Loucy (cell line): ENCODE measurements around the gene SFSWAP.

Experiments
- H2AFZ ChIP-seq: fragments of 200-600 bp; sonication (generic); 2 replicates; pipeline ENCODE4 v1.6.0; 2016; ENCODE audit warnings: antibody characterized with exemption, mild to moderate bottlenecking, low read length, moderate library complexity
- H3F3A ChIP-seq: fragments of 200-600 bp; 2 replicates; pipeline ENCODE4 v1.6.0; 2016; ENCODE audit warnings: antibody characterized with exemption, low read depth, mild to moderate bottlenecking
- H3K27me3 ChIP-seq: fragments of 200-600 bp; sonication (generic); 2 replicates; pipeline ENCODE4 v1.6.1; 2014; ENCODE audit warnings: low read length, mild to moderate bottlenecking; ENCODE audit not compliant: insufficient read depth, poor library complexity, severe bottlenecking
- H3K36me3 ChIP-seq: fragments of 200-600 bp; sonication (generic); 2 replicates; pipeline ENCODE4 v1.6.1; 2016; ENCODE audit warnings: low read length; ENCODE audit not compliant: insufficient read depth
- H3K4me1 ChIP-seq: fragments of 200-600 bp; sonication (generic); 2 replicates; pipeline ENCODE4 v1.5.1; 2014; ENCODE audit warnings: low read length, mild to moderate bottlenecking; ENCODE audit not compliant: insufficient read depth, poor library complexity, severe bottlenecking
- H3K4me2 ChIP-seq: fragments of 200-600 bp; sonication (generic); 2 replicates; pipeline ENCODE4 v1.6.0; 2014; ENCODE audit warnings: antibody characterized with exemption, low read length, low read depth, mild to moderate bottlenecking; ENCODE audit not compliant: poor library complexity, severe bottlenecking
- H3K4me3 ChIP-seq: fragments of 200-600 bp; sonication (generic); 2 replicates; pipeline ENCODE4 v1.5.1; 2014; ENCODE audit warnings: low read length, mild to moderate bottlenecking, mixed read lengths; ENCODE audit not compliant: poor library complexity, severe bottlenecking
- H3K79me2 ChIP-seq: fragments of 200-600 bp; sonication (generic); 2 replicates; pipeline ENCODE4 v1.6.1; 2014; ENCODE audit warnings: low read length; ENCODE audit not compliant: insufficient read depth
- H3K9ac ChIP-seq: fragments of 200-600 bp; sonication (generic); 2 replicates; pipeline ENCODE4 v1.6.0; 2014; ENCODE audit warnings: mild to moderate bottlenecking, low read depth, low read length, moderate library complexity; ENCODE audit not compliant: poor library complexity, severe bottlenecking
- H3K9me2 ChIP-seq: fragments of 200-600 bp; sonication (generic); replicated peaks from 2 replicates; pipeline ENCODE4 v1.6.1; 2016; ENCODE audit warnings: low read depth, low read length, mixed read lengths
- H3K9me3 ChIP-seq: fragments of 200-600 bp; sonication (generic); 2 replicates; pipeline ENCODE4 v1.6.1; 2014; ENCODE audit warnings: mild to moderate bottlenecking, antibody characterized with exemption, low read length, low read depth; ENCODE audit not compliant: insufficient read depth
- H4K20me1 ChIP-seq: fragments of 200-600 bp; sonication (generic); 2 replicates; pipeline ENCODE4 v1.6.0; 2014; ENCODE audit warnings: antibody characterized with exemption, low read length, mild to moderate bottlenecking; ENCODE audit not compliant: insufficient read depth, poor library complexity, severe bottlenecking
- EZH2phosphoT487 ChIP-seq: fragments of 200-600 bp; IDR thresholded peaks from 2 replicates; pipeline ENCODE4 v1.6.1; 2018; ENCODE audit warnings: antibody characterized with exemption, mild to moderate bottlenecking, moderate library complexity, borderline replicate concordance
- TF ChIP-seq, protein P1 (sequence below): fragments of 200-600 bp; sonication (generic); conservative IDR thresholded peaks from 2 replicates; pipeline ENCODE4 v1.5.1; 2014; ENCODE audit warnings: mild to moderate bottlenecking, antibody characterized with exemption, low read length

The SFSWAP gene

DNA sequence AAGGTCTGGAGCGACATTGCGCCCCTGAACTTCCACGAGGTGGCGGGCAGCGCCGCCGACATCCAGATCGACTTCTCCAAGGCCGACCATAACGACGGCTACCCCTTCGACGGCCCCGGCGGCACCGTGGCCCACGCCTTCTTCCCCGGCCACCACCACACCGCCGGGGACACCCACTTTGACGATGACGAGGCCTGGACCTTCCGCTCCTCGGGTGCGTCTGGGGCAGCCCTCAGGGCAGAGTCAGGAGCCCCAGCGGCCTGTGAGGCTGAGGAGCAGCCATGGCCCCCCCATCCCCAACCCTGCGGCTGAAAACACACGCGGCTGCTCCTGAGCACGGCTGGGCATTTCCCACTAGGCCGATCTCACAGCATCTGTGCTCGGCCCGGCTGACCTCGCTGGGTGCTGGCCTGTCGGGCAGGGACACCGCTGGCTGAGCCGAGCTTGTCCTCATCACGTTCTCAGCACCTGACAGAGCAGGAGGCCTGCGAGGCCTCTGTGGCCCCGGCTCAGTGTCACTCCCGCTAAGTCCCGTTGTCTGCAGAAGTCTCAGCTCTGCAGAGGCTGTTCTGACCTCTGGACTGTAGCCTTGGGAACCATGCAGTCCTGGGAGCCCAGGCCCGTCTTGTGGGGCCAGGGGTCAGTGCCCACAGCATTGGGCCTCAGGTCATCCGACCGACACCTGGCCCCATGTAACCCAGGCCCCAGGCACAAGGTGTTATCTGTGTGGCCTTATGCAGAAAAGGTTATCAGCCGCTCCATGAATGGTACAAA is 129.9 kb downstream of the SFSWAP start:
- H3K27me3 ChIP-seq, result no peaks in the 10 kb centered on the region
- no peaks in the 10 kb centered on the region for H4K20me1 ChIP-seq
- no peaks in the 10 kb centered on the region for H3K79me2 ChIP-seq
- H3K9ac ChIP-seq, result no peak overlapping the region
- H3K9me3 ChIP-seq, result no peaks in the 10 kb centered on the region
- H3K4me2 ChIP-seq, result no peak overlapping the region
- TF ChIP-seq, protein P1, sequence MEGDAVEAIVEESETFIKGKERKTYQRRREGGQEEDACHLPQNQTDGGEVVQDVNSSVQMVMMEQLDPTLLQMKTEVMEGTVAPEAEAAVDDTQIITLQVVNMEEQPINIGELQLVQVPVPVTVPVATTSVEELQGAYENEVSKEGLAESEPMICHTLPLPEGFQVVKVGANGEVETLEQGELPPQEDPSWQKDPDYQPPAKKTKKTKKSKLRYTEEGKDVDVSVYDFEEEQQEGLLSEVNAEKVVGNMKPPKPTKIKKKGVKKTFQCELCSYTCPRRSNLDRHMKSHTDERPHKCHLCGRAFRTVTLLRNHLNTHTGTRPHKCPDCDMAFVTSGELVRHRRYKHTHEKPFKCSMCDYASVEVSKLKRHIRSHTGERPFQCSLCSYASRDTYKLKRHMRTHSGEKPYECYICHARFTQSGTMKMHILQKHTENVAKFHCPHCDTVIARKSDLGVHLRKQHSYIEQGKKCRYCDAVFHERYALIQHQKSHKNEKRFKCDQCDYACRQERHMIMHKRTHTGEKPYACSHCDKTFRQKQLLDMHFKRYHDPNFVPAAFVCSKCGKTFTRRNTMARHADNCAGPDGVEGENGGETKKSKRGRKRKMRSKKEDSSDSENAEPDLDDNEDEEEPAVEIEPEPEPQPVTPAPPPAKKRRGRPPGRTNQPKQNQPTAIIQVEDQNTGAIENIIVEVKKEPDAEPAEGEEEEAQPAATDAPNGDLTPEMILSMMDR, result no peak
- TF ChIP-seq EZH2phosphoT487, result no peak
- no peak overlapping the region for H3K4me3 ChIP-seq
- H3F3A ChIP-seq, result no peaks in the 10 kb centered on the region
- H3K36me3 ChIP-seq, result no peaks in the 10 kb centered on the region
- no peak overlapping the region for H2AFZ ChIP-seq
- H3K4me1 ChIP-seq, result peaks cover 3% of the 10 kb centered on the region
- H3K9me2 ChIP-seq, result no peaks in the 10 kb centered on the region

DNA sequence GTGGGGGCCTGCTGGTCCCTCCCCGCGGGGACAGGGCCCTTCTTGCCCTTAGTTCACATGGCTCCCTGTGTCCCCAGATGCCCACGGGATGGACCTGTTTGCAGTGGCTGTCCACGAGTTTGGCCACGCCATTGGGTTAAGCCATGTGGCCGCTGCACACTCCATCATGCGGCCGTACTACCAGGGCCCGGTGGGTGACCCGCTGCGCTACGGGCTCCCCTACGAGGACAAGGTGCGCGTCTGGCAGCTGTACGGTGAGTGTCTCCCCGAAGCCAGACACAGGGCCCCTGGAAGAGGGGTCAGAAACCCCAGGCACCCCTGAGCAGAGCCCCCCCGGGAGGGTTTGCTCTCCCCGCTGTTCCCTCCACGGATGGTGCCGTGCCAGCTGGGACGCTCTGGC is 130.7 kb downstream of the SFSWAP start:
- no peaks in the 10 kb centered on the region for H3K9me3 ChIP-seq
- TF ChIP-seq EZH2phosphoT487, result no peak
- TF ChIP-seq, protein P1, result no peak
- no peak overlapping the region for H3K9ac ChIP-seq
- no peaks in the 10 kb centered on the region for H3K27me3 ChIP-seq
- no peaks in the 10 kb centered on the region for H3F3A ChIP-seq
- no peaks in the 10 kb centered on the region for H3K9me2 ChIP-seq
- no peaks in the 10 kb centered on the region for H3K79me2 ChIP-seq
- H2AFZ ChIP-seq, result no peak overlapping the region
- no peak overlapping the region for H3K4me3 ChIP-seq
- peaks cover under 1% of the 10 kb centered on the region for H3K4me1 ChIP-seq
- no peaks in the 10 kb centered on the region for H4K20me1 ChIP-seq
- H3K36me3 ChIP-seq, result no peaks in the 10 kb centered on the region
- no peak overlapping the region for H3K4me2 ChIP-seq

DNA sequence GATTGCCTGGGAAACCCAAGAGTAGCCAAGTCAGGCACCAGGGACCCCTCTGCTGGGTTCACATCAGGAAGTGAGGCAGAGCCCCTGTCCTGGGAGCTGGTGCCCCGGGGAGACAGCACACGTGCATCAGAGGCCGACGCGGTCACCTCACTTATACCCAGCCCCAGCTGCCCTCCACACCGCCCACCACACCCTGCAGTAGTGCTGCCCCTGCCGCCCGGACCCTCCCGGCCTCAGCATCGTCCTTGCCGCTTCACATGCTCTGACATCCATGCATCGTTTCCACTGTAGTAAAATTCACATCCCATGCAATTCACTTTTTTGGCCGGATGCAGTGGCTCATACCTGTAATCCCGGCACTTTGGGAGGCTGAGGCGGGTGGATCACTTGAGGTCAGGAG is 131.3 kb downstream of the SFSWAP start:
- TF ChIP-seq, protein P1, result no peak
- no peak for TF ChIP-seq EZH2phosphoT487
- Histone ChIP-seq H3K79me2 (no peaks in the 10 kb centered on the region), H3K9me2 (no peaks in the 10 kb centered on the region), H3F3A (no peaks in the 10 kb centered on the region), H2AFZ (no peak overlapping the region), H3K27me3 (no peaks in the 10 kb centered on the region), H3K4me3 (no peak overlapping the region), H3K36me3 (no peaks in the 10 kb centered on the region), H3K9ac (no peak overlapping the region), H3K4me2 (no peak overlapping the region), H3K4me1 (no peaks in the 10 kb centered on the region), H4K20me1 (no peaks in the 10 kb centered on the region), H3K9me3 (no peaks in the 10 kb centered on the region)
